H54 (cell line): ENCODE measurements around the gene CSPG4.
"Not testable (repeated sequence)": the region's sequence is repeated elsewhere in the genome, so short reads cannot be mapped to it uniquely, and the experiment has no call there.

Experiments
- DNase-seq: peaks from one replicate; pipeline ENCODE4 v3.0.0; 2011; ENCODE audit warnings: low spot score, mixed read lengths; ENCODE audit not compliant: insufficient read length
- FAIRE-seq: peaks from 3 replicates; lab custom pipeline; 2011; peaks lifted over from hg19 to GRCh38; lab: Jason Lieb, UNC
- POLR2A ChIP-seq: IDR thresholded peaks from 2 replicates; pipeline ENCODE4 v1.6.1; 2011; ENCODE audit warnings: low read depth, mild to moderate bottlenecking, low read length

CSPG4 gene

GRCh38 chr15:75725006-75725718 is 12.5 kb upstream of the CSPG4 start:
- no peak for TF ChIP-seq POLR2A
- FAIRE-seq (no peak), DNase-seq (no peak)

DNA sequence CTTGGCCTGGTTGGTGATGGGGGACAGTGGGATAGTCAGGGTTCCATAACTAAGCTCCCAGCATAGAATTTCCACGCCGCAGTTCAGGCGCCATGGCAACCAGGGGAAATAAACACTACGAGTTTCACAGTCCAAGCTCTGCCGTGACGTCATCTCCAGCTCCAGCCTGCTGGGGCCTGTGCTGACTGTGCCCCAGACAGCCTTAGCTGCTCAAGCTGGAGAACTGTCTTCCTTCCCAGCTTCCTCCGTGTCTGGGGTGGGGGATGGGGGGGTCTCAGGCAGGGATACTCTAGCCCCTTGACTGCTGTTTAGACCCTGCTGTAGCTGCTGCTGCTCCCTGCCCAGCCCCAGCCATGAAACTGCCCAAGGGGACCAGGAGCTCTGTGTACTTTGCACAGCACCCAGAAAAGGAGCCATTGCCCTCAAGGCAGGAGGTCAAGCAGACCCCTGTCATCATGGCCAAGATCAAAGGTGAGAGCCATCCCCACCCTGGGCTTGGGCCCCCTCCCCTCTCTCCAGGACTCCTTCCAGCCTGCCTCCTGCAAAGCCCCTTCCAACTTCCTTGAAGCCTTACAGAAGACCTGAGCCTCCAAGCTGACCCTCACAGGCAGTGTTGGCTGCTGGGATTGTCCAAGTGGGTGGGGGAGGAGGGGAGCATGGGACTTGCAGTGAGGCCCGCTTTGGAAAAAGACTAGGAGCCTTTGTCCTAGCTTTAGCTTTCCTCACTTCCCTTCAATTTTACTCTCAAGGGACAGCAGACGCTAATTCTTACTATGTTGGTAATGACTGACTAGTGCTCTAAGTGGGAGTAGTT is 11.4 kb upstream of the CSPG4 start:
- no peak for FAIRE-seq
- no peak for TF ChIP-seq POLR2A
- peak; percentile 86 for DNase-seq

GRCh38 chr15:75723171-75723846 is 10.7 kb upstream of the CSPG4 start:
- TF ChIP-seq POLR2A = no peak
- DNase-seq (no peak), FAIRE-seq (no peak)

DNA sequence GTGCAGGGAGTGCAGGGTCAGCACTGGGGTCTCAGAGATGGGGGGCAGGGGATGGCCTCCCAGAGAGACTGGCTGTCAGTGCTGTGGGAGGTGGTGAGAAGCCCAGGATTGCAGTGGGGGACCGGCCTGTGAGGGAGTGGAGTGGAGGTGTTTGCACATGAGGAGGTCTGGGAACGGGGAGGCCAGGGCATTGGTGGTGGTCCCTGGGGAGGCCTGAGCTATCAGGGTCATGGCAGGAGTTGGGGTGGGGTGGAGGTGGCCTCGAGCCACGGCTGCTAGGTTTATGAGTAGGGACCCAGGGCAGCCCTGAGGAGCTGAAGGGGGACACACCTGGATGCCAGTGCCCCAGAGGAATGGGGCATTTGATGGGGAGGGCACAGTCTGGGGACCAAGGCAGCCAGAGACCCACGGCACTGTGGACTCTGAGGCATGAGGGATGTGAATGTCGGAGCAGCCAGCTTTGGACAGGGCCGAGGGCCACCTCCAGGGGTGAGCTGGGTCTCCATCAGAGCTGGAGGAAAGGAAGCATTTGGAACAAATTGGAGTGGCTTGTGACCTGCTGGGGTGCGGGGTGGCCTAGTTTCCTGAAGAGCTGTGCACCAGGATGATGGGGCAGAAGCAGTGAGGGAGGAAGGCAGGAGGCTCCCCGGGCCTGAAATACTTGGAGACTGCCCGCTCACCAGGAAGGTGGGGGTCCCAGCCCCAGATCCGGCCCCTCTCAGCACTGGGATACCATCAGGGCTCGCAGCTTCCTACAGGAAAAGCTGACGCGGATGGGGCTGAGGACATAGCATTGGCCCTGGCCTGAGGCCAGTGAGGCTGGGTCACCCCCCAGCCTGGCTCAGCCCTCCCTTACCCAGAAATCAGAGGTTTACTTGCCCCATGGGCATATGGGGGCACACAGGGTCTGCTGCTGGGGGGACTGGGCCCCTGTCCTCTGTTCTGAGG is 9.5 kb upstream of the CSPG4 start:
- TF ChIP-seq POLR2A = no peak
- DNase-seq = no peak
- no peak for FAIRE-seq

- no peak for TF ChIP-seq POLR2A
- no peak for FAIRE-seq
- DNase-seq = no peak
Observed at GRCh38 chr15:75721480-75721922, 8.9 kb upstream of the CSPG4 start.

DNA sequence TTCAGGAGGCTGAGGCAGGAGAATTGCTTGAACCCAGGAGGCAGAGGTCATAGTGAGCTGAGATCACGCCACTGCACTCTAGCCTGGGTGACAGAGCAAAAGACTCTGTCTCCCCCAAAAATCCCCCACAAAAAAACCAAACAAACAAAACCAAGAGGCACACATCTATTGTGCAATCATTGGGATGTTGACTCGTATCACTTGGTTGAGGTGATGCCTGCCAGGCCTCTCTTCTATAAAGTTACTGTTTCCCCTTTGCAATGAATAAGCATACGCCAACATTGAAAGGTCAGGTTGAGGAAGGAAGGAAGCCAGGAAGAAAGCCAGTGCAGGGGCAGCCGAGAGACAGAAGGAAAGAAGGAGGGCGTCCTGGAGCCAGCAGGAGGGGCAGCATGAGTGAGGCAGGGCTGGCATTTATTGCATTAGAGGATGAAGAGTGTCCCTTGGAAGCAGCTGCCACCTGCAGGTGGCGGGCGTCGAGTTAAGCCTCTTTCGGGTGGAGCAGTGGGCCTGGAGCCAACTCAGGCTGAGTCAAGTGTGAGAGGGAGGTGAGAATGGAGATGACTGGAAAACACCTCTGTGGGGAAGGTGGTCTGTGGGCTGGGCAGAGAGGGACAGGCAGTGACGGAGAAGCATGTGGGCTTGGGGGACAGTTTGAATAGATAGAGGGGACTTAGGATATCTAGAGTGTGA is 8.3 kb upstream of the CSPG4 start:
- FAIRE-seq = no peak

DNA sequence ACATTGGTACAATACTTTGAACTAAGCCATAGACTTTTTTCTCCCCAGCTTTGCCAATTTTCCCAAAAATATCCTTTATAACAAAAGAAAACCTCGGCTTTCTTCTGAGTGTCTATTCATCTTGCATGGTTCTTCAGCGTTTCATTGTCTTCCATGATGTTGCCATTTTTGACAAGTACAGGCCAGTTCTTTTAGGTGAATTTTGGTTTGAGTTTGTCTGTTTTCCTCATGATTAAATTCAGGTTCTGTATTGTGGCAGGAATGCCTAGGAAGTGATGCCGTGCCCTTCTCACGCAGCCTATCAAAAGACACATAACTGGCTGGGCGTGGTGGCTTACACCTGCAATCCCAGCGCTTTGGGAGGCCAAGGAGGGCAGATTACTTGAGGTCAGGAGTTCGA is 7.6 kb upstream of the CSPG4 start:
- TF ChIP-seq POLR2A = no peak
- no peak for FAIRE-seq
- DNase-seq = no peak

More for the DNA sequence above, 8.3 kb upstream of the CSPG4 start:
- TF ChIP-seq POLR2A = no peak
- peak; percentile 35 for DNase-seq

DNA sequence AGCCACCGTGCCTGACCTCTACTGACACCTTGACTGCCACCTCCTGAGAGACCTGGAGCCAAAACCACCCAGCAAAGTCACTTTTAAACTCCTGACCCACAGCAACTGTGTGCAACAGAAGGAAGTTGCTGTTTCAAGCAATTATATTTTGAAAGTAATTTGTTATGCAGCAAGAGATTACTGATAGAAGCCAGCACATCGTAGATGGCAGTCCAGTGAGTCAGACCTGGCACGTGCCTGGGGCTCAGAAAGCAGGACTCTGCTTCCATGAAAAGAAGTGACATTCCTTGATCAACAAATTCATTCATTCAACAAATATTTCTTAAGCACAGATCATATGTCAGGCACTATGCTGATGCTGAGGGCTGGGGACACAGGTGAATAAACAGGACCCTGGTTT is 5.7 kb upstream of the CSPG4 start:
- DNase-seq (no peak), FAIRE-seq (no peak)
- TF ChIP-seq POLR2A = no peak

DNA sequence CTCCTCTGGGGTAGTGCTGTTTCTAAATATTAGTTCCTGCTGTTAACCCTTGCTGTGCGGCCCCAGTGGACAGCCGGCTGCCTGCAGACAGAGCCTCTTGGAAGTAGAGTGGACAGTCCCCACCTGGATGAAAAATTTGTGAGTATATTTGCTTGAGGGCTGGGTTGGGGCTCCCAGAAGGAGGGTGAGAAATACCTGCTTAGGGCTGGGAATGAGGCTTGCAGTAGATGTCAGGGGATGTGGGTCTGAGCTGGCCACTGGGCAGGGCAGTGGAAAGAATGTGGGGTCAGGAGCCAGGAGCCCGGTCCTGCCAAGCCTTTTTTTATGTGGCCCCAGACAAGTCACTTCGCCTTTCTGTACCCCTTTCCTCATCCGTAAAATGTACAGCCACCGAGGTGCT is 4.4 kb upstream of the CSPG4 start:
- not testable (repeated sequence) for DNase-seq, FAIRE-seq

DNA sequence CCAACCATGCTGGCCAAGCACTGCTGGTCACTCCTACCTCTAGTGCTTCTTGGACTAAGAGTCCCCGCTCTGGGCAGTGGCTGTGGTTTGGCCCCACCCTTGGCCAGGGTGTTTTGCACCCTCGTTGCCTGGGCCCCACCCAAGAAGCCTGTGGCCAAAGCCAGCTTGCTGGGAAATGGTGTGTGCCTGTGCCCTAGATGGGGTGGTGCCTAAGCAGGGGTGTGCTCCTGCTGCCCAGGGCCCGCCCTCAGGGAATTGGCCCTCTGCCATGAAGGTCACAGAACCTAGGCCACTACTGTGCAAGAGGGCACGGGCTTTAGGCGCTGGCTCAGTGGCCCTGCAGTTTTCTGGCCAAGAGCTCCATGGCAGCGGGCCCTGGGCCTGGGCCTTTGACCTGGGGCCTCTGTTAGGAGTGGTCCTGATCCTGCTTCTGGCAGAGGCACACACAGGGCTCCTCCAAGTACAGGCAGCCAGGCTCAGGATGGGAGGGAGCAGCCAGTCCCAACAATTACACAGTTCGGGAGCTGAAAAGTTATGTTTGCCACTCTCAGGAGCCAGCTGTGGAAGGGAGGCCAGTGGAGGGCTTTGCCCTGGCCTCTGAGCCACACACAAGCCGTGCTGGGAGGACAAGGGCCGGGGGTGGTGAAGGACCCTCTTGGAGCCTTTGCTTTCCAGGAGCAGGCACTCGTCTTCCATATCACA is 3.8 kb upstream of the CSPG4 start:
- not testable (repeated sequence) for DNase-seq, FAIRE-seq

DNA sequence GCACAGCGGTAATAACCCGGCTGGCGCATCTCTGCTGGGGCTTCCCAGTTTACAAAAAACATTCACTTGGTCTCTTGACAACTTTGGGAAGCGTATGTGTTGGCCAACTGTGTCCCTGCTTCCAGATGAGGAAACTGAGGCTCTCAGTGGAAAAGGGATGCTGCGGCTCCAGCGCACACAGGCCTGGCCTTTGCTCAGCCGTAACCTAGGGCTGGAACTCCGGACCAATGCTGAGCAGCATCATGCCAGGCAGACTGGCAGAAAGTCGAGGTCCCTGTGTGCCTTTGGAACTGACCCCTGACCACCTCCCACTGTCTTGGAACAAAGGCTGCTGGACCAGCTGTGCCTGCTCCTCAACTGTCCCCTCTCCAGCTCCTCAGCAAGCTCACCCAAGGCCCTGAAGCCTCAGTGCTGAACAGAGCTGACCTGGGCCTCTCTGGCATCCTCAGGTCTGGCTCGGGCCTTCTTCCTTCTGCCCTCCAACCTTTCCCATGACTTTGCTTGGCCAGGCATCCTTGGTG is 2.7 kb upstream of the CSPG4 start:
- DNase-seq, FAIRE-seq: not testable (repeated sequence)

GRCh38 chr15:75714195-75714594 is 1.5 kb upstream of the CSPG4 start:
- TF ChIP-seq POLR2A = no peak
- DNase-seq (no peak), FAIRE-seq (no peak)
